WTC11 (cell line): ENCODE measurements around the gene PDLIM4. TPM values are rescaled to one million over a fixed set of nuclear protein-coding genes. Genes with fewer than 3 reads are reported as not detected.

Source experiments
- ATAC-seq: fragments of 200-7000 bp; cut with Tn5 transposase; 2 replicates; pipeline ENCODE4 v1.10.0; 2021; ENCODE audit warnings: mild to moderate bottlenecking, moderate library complexity
- CTCF ChIA-PET: fragments of 300-600 bp; sonication (Branson Sonifier 250); formaldehyde crosslinking; loops from one replicate; lab custom pipeline; 2021; ENCODE audit warnings: antibody characterized with exemption; lab: Charles Lee
- POLR2A ChIA-PET: fragments of 350-600 bp; sonication (Branson Sonifier 250); formaldehyde crosslinking; loops from one replicate; lab custom pipeline; 2021; ENCODE audit warnings: antibody characterized with exemption; lab: Charles Lee
- DNase-seq: peaks from one replicate; pipeline ENCODE4 v3.0.0; 2021; ENCODE audit warnings: low spot score
- H3K27ac Mint-ChIP-seq: 2 replicates; pipeline ENCODE4 v1.8.0; 2021; ENCODE audit warnings: mixed read lengths
- H3K27me3 Mint-ChIP-seq: 2 replicates; pipeline ENCODE4 v1.8.0; 2021; ENCODE audit warnings: low read depth, mild to moderate bottlenecking, moderate library complexity, mixed read lengths
- H3K36me3 Mint-ChIP-seq: 2 replicates; pipeline ENCODE4 v1.8.0; 2021; ENCODE audit warnings: mixed read lengths
- H3K4me1 Mint-ChIP-seq: 2 replicates; pipeline ENCODE4 v1.8.0; 2022; ENCODE audit warnings: mixed read lengths
- H3K4me3 Mint-ChIP-seq: 2 replicates; pipeline ENCODE4 v1.8.0; 2021; ENCODE audit warnings: mild to moderate bottlenecking, moderate library complexity, mixed read lengths
- H3K9me3 Mint-ChIP-seq: 2 replicates; pipeline ENCODE4 v1.8.0; 2021; ENCODE audit warnings: mixed read lengths
- ARID4B ChIP-seq: sonication (generic); formaldehyde crosslinking; IDR thresholded peaks from 2 replicates; pipeline ENCODE4 v1.8.0; 2023; ENCODE audit warnings: missing genetic modification reagents, mild to moderate bottlenecking, borderline replicate concordance
- CBFB ChIP-seq: sonication (generic); formaldehyde crosslinking; IDR thresholded peaks from 2 replicates; pipeline ENCODE4 v1.8.1; 2022; ENCODE audit warnings: mild to moderate bottlenecking, low read depth, missing genetic modification reagents
- CREB1 ChIP-seq: sonication (generic); formaldehyde crosslinking; IDR thresholded peaks from 2 replicates; pipeline ENCODE4 v1.8.0; 2023; ENCODE audit warnings: mild to moderate bottlenecking, missing genetic modification reagents
- ESRRA ChIP-seq: sonication (generic); formaldehyde crosslinking; IDR thresholded peaks from 2 replicates; pipeline ENCODE4 v1.8.1; 2022; ENCODE audit warnings: mild to moderate bottlenecking, missing genetic modification reagents, borderline replicate concordance
- FOXK1 ChIP-seq: sonication (generic); formaldehyde crosslinking; IDR thresholded peaks from 2 replicates; pipeline ENCODE4 v1.8.0; 2022; ENCODE audit warnings: mild to moderate bottlenecking, moderate library complexity, missing genetic modification reagents
- GRHL2 ChIP-seq: fragments of 250-450 bp; sonication (Bioruptor Pico); IDR thresholded peaks from 2 replicates; pipeline ENCODE4 v1.8.0; 2022; ENCODE audit warnings: mild to moderate bottlenecking, moderate library complexity; ENCODE audit not compliant: insufficient replicate concordance, severe bottlenecking
- HMGA2 ChIP-seq: fragments of 250-450 bp; sonication (Bioruptor Pico); IDR thresholded peaks from 2 replicates; pipeline ENCODE4 v1.4.0; 2021; ENCODE audit warnings: mild to moderate bottlenecking, moderate library complexity
- HMGXB4 ChIP-seq: sonication (generic); formaldehyde crosslinking; IDR thresholded peaks from 2 replicates; pipeline ENCODE4 v1.8.1; 2023; ENCODE audit warnings: mild to moderate bottlenecking, moderate library complexity, missing genetic modification reagents
- MLX ChIP-seq: sonication (generic); formaldehyde crosslinking; IDR thresholded peaks from 2 replicates; pipeline ENCODE4 v1.8.1; 2023; ENCODE audit warnings: mild to moderate bottlenecking, missing genetic modification reagents, moderate library complexity
- MYBL2 ChIP-seq: sonication (generic); formaldehyde crosslinking; IDR thresholded peaks from 2 replicates; pipeline ENCODE4 v1.8.1; 2023; ENCODE audit warnings: mild to moderate bottlenecking, moderate library complexity, missing genetic modification reagents
- NR3C1 ChIP-seq: sonication (generic); formaldehyde crosslinking; conservative IDR thresholded peaks from 2 replicates; pipeline ENCODE4 v1.8.1; 2023; ENCODE audit warnings: low read depth, mild to moderate bottlenecking, missing genetic modification reagents
- PRDM15 ChIP-seq: sonication (generic); formaldehyde crosslinking; IDR thresholded peaks from 2 replicates; pipeline ENCODE4 v1.8.0; 2022; ENCODE audit warnings: missing genetic modification reagents
- SMAD4 ChIP-seq: sonication (generic); formaldehyde crosslinking; IDR thresholded peaks from 2 replicates; pipeline ENCODE4 v1.8.0; 2022; ENCODE audit warnings: mild to moderate bottlenecking, missing genetic modification reagents
- ZNF232 ChIP-seq: sonication (generic); formaldehyde crosslinking; IDR thresholded peaks from 2 replicates; pipeline ENCODE4 v1.8.0; 2022; ENCODE audit warnings: mild to moderate bottlenecking, missing genetic modification reagents
- ZNF263 ChIP-seq: sonication (generic); formaldehyde crosslinking; IDR thresholded peaks from 2 replicates; pipeline ENCODE4 v1.8.1; 2022; ENCODE audit warnings: low read depth, mild to moderate bottlenecking, moderate library complexity, missing genetic modification reagents
- ZNF396 ChIP-seq: fragments of 250-450 bp; sonication (Bioruptor Pico); IDR thresholded peaks from 2 replicates; pipeline ENCODE4 v1.8.0; 2021; ENCODE audit warnings: mild to moderate bottlenecking, moderate library complexity, borderline replicate concordance
- ZNF425 ChIP-seq: fragments of 250-450 bp; sonication (Bioruptor Pico); conservative IDR thresholded peaks from 2 replicates; pipeline ENCODE4 v1.9.0; 2021; ENCODE audit warnings: mild to moderate bottlenecking
- ZNF512 ChIP-seq: sonication (generic); formaldehyde crosslinking; IDR thresholded peaks from 2 replicates; pipeline ENCODE4 v1.8.1; 2022; ENCODE audit warnings: missing genetic modification reagents, borderline replicate concordance
- ZSCAN18 ChIP-seq: fragments of 250-450 bp; sonication (Bioruptor Pico); IDR thresholded peaks from 2 replicates; pipeline ENCODE4 v2.1.2; 2022; ENCODE audit warnings: mild to moderate bottlenecking, moderate library complexity
- total RNA-seq: library from RNA; stranded (reverse); gene quantifications from 3 replicates; pipeline ENCODE4 v1.2.3, GENCODE V29; 2021

Gene PDLIM4
- total RNA-seq, 1 experiment from 2014 or later: 11.4 TPM

- DNase-seq: peak; percentile 50
- Mint-ChIP-seq H3K4me1 (peaks cover 13% of the 10 kb centered on the region), H3K27ac (no peak overlapping the region), H3K4me3 (peak overlapping the region; percentile 83), H3K9me3 (no peaks in the 10 kb centered on the region), H3K27me3 (peaks cover 36% of the 10 kb centered on the region), H3K36me3 (no peaks in the 10 kb centered on the region)
- POLR2A ChIA-PET: interaction anchor here (0.6 to 1.9 kb wide), 5 partner anchors 8 to 75 kb away, joined by 3 to 10 read pairs (median 6); partner anchors contain the start of gene SLC22A5
- peak; percentile 9 for ATAC-seq
- CTCF ChIA-PET: interaction anchor here (1.1 to 3.4 kb wide), 6 partner anchors 12 to 287 kb away, joined by 3 to 24 read pairs (median 10); partner anchors contain the start of gene SLC22A5
- TF ChIP-seq PRDM15 (no peak), NR3C1 (no peak), MLX (peak; percentile 45; the same call in 1 of the 2 replicates), FOXK1 (CRISPR knock-in tag) (no peak), ZNF512 (CRISPR knock-in tag) (no peak), ESRRA (CRISPR knock-in tag) (no peak), SMAD4 (CRISPR knock-in tag) (no peak), ZNF396 (CRISPR knock-in tag) (no peak), ZNF232 (CRISPR knock-in tag) (no peak), HMGA2 (no peak), ARID4B (CRISPR knock-in tag) (peak; percentile 67; the same call in 1 of the 2 replicates), ZNF425 (no peak), ZSCAN18 (CRISPR knock-in tag) (no peak), GRHL2 (CRISPR knock-in tag) (no peak), HMGXB4 (CRISPR knock-in tag) (no peak), ZNF263 (no peak), CBFB (no peak), CREB1 (CRISPR knock-in tag) (no peak), MYBL2 (CRISPR knock-in tag) (0 out of 2 replicates have a peak, but pooled peaks have one; percentile 34)
These were observed 37.4 kb downstream of the PDLIM4 start for GRCh38 chr5:132294728-132295504.
